NCI-H345 treated with DMSO at 0.1 percent for 48 hours (cell line): ENCODE results near the gene SAP30BP.

Source experiments
- DNase-seq: peaks from one replicate; lab custom pipeline; 2025; ENCODE audit not compliant: unreplicated experiment; lab: John Stamatoyannopoulos, UW

The SAP30BP gene

GRCh38 chr17:75706042-75706728, 39.0 kb downstream of the SAP30BP start:
- DNase-seq, result no peak

DNA sequence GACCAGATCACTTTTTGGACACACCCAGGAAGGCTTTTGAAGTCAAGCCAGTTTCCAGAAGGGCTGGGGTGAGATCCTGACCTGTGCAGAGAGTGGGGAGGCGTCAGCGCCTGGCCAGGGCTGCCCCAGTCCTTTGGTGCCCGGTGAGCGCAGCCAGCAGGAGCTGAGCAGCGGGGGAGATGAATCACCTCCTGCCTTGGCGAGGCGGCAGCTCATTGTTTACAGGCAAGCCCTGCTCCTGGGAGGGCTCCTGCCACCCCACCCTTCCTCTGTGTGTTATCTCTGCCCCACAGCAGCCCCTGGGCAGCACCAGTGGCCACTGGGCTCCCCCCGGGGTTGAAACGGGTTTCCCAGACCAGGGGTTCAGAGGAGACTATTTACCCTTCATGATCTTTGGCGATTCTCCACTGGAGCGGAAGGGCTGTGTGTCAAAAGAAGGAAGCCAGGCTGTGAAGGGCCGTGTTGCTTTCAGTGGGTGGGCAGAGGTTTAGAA, 40.0 kb downstream of the SAP30BP start:
- DNase-seq, result no peak

DNA sequence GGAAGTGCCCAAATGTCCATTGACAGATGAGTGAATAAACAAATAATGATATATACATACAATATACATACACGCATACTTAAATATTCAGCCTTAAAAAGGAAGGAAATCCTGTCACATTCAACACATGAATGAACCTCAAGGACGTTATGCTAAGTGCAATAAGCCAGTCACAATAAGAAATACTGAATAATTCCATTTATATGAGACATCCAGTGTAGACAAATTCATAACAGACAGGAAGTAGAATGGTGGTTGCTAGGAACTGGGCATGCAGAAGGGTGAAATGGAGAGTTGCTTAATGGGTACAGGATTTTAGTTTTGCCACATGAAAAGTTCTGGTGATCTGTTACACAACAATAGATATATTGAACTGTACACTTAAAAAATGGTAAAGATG, 45.3 kb downstream of the SAP30BP start:
- DNase-seq, result no peak

DNA sequence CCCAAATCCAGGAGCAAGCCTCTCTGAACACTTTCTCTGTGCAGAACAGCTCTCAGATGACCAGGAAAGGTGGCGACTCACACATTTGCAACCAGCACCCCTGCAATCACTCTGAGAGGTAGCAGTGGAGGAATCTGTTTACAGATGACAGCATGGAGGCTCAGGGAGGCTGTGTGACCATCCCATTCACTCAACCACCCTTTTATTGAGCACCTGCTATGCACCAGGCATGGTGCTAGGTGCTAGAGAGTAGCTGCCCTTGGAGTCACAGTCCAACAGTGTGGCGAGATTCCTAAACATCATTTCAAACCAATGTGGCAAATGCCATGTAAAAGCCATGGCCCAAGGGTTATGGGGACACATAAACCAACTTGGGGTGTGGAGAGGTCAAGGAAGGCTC, 52.6 kb downstream of the SAP30BP start:
- DNase-seq, result no peak

GRCh38 chr17:75720656-75721462, 53.7 kb downstream of the SAP30BP start, which contains the start of gene ITGB4:
ITGB4 (plus strand) TSS chr17:75721459; CDS start chr17:75724704, 3,245 bp downstream.
- DNase-seq, result no peak

GRCh38 chr17:75721463-75722011, 54.4 kb downstream of the SAP30BP start:
- no peak for DNase-seq

GRCh38 chr17:75722076-75722475, 54.9 kb downstream of the SAP30BP start:
- no peak for DNase-seq

DNA sequence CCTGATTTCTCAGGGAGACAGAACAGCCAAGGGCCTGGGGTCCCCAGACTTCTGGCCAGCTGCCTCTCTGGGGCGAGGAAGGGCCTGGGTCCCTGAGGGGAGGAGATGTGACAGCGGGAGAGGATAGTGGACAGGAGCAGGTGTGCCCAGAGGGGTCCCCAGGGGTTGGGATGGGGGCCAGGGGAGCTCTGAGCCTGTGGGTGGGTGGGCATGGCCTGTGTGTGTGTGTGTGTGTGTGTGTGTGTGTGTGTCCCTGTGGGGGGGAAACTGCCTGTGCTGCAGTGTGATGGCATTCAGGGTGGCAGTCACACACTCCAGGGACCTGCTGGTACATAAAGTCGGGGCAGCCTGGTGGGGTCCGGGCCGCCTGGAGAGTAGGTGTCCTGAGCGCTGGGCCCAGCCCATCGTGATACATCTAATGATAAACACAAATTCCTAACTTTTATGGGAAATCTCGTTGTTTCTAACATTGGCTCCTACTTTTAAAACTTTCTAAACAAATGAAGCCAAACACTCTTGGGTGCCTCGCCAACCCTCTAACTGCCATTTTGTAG, 55.5 kb downstream of the SAP30BP start:
- DNase-seq, result no peak

DNA sequence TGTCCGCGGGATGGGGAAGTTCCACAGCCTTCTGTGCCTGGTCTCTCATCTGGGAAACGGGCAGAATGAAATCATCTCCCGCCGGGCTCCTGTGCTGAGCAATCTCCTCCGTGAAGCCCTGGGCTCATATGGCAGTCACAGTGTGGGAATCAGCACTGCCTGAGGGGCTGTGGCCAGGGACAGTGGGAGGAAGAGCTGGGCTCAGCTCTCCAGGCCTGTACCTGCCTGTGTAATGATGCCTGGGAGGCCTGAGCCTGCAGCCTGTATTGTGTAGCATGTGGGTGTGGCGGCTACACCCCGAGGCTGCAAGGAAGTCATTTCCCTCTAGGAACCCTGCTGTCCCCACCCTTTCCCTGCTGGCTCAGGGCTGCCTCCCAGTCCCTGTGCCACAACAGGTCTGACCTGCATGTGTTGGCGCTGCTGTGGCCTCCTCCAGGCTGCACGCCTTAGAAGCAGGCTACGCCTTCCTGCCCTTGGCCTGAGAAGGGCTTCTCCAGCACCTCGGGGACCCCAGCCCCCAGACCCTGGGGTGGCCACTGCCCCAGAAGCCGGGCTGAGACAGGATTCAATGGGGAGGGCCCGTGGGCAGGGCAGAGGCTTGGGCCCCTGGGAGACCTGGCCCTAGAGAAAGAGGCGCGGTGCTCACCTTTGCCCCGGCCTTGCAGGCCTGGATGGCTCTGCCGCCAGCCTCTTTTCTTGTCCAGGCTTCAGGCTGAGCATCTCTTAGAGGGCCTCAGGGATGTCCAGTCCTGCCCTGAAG, 56.2 kb downstream of the SAP30BP start:
- DNase-seq, result no peak

- DNase-seq, result no peak
These were observed 57.2 kb downstream of the SAP30BP start for GRCh38 chr17:75724016-75725003.

GRCh38 chr17:75725504-75725903, 58.4 kb downstream of the SAP30BP start:
- DNase-seq, result no peak

DNA sequence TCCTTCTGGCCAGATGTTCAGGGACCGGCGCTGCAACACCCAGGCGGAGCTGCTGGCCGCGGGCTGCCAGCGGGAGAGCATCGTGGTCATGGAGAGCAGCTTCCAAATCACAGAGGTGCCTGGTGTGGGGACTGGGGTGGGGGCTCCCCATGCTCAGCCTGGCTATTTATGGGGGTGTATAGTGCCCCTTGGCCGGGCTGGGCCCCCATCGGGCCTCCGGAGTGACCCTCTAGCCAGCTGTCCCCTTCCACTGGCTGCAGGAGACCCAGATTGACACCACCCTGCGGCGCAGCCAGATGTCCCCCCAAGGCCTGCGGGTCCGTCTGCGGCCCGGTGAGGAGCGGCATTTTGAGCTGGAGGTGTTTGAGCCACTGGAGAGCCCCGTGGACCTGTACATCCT, 60.3 kb downstream of the SAP30BP start:
- no peak for DNase-seq

DNA sequence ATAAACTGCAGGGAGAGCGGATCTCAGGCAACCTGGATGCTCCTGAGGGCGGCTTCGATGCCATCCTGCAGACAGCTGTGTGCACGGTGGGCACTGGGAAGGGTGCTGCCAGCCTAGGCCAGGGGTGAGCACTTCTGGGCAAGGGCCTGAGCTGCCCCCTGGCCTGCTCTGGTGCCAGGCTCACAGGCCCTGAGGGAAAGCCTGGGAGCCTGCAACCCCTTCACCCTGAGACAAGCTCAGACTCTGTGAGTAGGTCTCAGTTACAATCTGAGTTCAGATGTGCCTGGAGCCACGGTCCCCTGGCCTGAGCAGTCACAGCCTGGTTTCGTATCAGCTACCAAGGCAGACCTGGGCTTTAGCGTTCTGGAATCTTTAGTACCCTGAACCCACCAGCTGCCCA, 62.2 kb downstream of the SAP30BP start:
- no peak for DNase-seq

DNA sequence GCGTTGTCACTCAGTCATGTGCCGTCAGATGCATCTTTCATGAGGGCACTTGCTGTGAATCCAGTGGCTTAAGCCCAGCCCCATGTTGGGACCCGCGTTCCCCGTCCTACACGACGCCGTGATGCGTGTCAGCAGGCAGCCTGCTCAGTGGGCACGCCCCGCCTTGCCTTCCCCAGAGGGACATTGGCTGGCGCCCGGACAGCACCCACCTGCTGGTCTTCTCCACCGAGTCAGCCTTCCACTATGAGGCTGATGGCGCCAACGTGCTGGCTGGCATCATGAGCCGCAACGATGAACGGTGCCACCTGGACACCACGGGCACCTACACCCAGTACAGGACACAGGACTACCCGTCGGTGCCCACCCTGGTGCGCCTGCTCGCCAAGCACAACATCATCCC, 62.9 kb downstream of the SAP30BP start:
- no peak for DNase-seq

DNA sequence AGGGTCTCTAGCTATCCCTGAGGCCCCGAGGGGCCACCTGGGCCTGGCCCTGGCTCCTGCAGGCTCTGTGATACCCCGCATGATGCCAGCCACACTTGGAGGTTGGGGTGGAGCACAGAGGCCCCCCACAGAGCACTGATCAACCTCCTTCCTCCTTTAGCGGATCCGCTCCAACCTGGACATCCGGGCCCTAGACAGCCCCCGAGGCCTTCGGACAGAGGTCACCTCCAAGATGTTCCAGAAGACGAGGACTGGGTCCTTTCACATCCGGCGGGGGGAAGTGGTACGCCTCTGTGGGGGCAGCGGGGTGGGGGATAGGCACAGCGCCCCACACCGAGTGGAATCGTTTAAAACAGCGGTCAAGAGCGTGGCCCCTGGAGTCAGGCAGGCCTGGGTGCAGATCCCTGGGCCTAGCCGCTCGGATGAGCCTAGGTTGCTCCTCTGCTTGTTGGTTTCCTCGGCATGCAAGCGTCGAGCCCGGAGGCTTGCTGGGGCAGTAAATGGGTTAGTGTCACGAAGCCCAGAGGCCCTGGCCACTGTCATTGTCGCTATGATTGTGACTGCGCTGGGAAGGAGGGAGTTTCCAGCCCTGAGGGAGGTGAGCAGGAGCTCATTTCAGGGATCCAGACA, 64.1 kb downstream of the SAP30BP start:
- no peak for DNase-seq

DNA sequence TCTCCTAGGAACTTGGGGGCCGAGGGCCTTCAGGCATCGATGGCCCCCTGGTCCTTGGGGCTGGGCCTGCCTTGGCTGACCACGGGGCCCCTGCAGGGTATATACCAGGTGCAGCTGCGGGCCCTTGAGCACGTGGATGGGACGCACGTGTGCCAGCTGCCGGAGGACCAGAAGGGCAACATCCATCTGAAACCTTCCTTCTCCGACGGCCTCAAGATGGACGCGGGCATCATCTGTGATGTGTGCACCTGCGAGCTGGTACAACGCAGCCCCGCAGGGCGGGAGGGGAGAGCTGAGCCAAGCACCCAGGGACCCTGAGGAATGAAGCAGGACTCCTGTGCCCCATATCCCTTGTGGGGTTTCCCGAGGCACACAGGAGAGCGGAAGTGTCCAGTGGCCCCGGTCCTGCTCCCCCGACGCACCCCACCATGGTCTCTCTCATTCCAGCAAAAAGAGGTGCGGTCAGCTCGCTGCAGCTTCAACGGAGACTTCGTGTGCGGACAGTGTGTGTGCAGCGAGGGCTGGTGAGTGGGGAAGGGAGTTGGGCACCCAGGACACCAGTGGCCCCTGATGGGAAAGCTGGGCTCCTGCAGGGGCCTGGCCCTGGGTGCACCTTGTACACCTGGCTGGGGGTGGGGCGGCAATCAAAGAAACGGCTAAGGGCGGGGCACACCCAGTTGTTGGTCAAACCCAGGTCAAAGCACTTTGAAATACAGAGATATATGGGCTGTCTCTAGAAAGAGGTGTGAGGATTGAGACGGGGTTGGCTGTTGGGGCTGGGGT, 64.8 kb downstream of the SAP30BP start:
- DNase-seq, result no peak

DNA sequence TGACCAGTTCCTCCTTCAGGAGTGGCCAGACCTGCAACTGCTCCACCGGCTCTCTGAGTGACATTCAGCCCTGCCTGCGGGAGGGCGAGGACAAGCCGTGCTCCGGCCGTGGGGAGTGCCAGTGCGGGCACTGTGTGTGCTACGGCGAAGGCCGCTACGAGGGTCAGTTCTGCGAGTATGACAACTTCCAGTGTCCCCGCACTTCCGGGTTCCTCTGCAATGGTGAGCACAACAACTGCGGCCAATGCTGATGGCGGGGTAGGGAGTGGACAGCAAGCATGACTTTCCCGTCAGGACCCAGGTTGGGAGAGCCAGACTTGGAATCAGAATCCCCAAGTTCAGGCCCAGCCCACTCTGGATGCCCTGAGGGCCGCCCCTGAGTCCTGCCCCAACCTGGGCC, 66.3 kb downstream of the SAP30BP start:
- no peak for DNase-seq

- DNase-seq, result no peak
These were observed 67.6 kb downstream of the SAP30BP start for GRCh38 chr17:75734674-75735294.
